Panc1 (cell line): Measurements from ENCODE around the gene RAD23A. TPM values are rescaled to one million over a fixed set of nuclear protein-coding genes. Genes with fewer than 3 reads are reported as not detected.

Source experiments
- ATAC-seq: fragments of 200-7000 bp; cut with Tn5 transposase; 2 replicates; pipeline ENCODE4 v1.9.1; 2020; ENCODE audit warnings: mild to moderate bottlenecking, moderate library complexity
- BruUV-seq: library from RNA; stranded (reverse); fragments of 400-500 nt; replicated peaks from 2 replicates; lab custom pipeline; 2021; lab: Mats Ljungman, UMichigan
- CTCF ChIA-PET: fragments of 300-600 bp; sonication (Branson Sonifier 250); formaldehyde crosslinking; loops from one replicate; lab custom pipeline; 2022; ENCODE audit warnings: antibody characterized with exemption; lab: Charles Lee
- POLR2A ChIA-PET: fragments of 300-600 bp; sonication (Branson Sonifier 250); formaldehyde crosslinking; loops from one replicate; lab custom pipeline; 2022; ENCODE audit warnings: antibody characterized with exemption; lab: Charles Lee
- DNase-seq: peaks from one replicate; pipeline ENCODE4 v3.0.0-alpha.2; 2010; ENCODE audit warnings: low read depth, low spot score
- H3K27ac ChIP-seq: 2 replicates; pipeline ENCODE4 v1.5.1; 2011; ENCODE audit warnings: mild to moderate bottlenecking, low read length, inconsistent platforms
- H3K27me3 ChIP-seq: fragments of 200-500 bp; sonication (Bioruptor generic); 2 replicates; pipeline ENCODE4 v1.6.0; 2014; ENCODE audit warnings: low read length, inconsistent platforms; ENCODE audit not compliant: control insufficient read depth, insufficient read depth
- H3K36me3 ChIP-seq: fragments of 200-500 bp; sonication (Bioruptor generic); 2 replicates; pipeline ENCODE4 v1.5.1; 2014; ENCODE audit warnings: inconsistent platforms, mild to moderate bottlenecking, low read length, moderate library complexity; ENCODE audit not compliant: control insufficient read depth, insufficient read depth
- H3K4me1 ChIP-seq: 2 replicates; pipeline ENCODE4 v1.5.1; 2011; ENCODE audit warnings: inconsistent platforms, mild to moderate bottlenecking, low read length, moderate library complexity; ENCODE audit not compliant: control insufficient read depth, insufficient read depth
- H3K4me3 ChIP-seq, 2 experiments: 2 replicates each; pipeline ENCODE4 v1.5.1; 2011 to 2012; ENCODE audit warnings: low read depth in 2 of 2, low read length in 2 of 2, mild to moderate bottlenecking in 2 of 2, inconsistent platforms in 1 of 2, moderate library complexity in 1 of 2
- H3K9me3 ChIP-seq: fragments of 200-500 bp; sonication (Bioruptor generic); 2 replicates; pipeline ENCODE4 v1.5.1; 2014; ENCODE audit warnings: low read depth, mild to moderate bottlenecking, inconsistent platforms, low read length, moderate library complexity; ENCODE audit not compliant: control insufficient read depth, insufficient read depth
- CTCF ChIP-seq: fragments of 450-650 bp; IDR thresholded peaks from 2 replicates; pipeline ENCODE4 v1.5.1; 2017; ENCODE audit warnings: mild to moderate bottlenecking
- POLR2AphosphoS5 ChIP-seq: IDR thresholded peaks from 2 replicates; pipeline ENCODE4 v1.6.1; 2012; ENCODE audit warnings: mild to moderate bottlenecking, low read depth, low read length, moderate library complexity
- REST ChIP-seq, 2 experiments: IDR thresholded peaks; 2 replicates each; pipeline ENCODE4 v1.6.1; 2011 to 2012; ENCODE audit warnings: low read depth in 2 of 2, control low read depth in 1 of 2, low read length in 1 of 2, mild to moderate bottlenecking in 1 of 2, moderate library complexity in 1 of 2; ENCODE audit not compliant: insufficient read depth in 1 of 2
- SIN3A ChIP-seq: IDR thresholded peaks from 2 replicates; pipeline ENCODE4 v1.6.1; 2012; ENCODE audit warnings: low read depth, mild to moderate bottlenecking, low read length, moderate library complexity, borderline replicate concordance; ENCODE audit not compliant: insufficient read depth
- TCF7L2 ChIP-seq: IDR thresholded peaks from 2 replicates; pipeline ENCODE4 v1.6.1; 2011; ENCODE audit warnings: mild to moderate bottlenecking, low read depth, low read length, inconsistent platforms
- in situ Hi-C: cut with HindIII; loops from 2 replicates; pipeline ENCODE4 v1.10.0; 2016; ENCODE audit warnings: low sequenced_read_pairs, low pct_unique_long_range_greater_than_20kb
- intact Hi-C: fragments of 100-400 bp; cut with micrococcal nuclease; formaldehyde crosslinking; loops from one replicate; pipeline ENCODE4 v1.10.0; 2022; ENCODE audit not compliant: unreplicated experiment
- total RNA-seq: library from RNA; stranded (reverse); gene quantifications from one replicate; pipeline ENCODE4 v1.2.1, GENCODE V29; 2021; ENCODE audit not compliant: unreplicated experiment

The RAD23A gene
- total RNA-seq, 1 experiment from 2014 or later: 111 TPM

- BruUV-seq: no TSS peak
- ChIA-PET POLR2A (no interaction called here), CTCF (no interaction called here)
- DNase-seq: no peak
- Histone ChIP-seq H3K27ac (no peak overlapping the region), H3K4me1 (no peaks in the 10 kb centered on the region), H3K9me3 (no peaks in the 10 kb centered on the region), H3K36me3 (no peaks in the 10 kb centered on the region), H3K4me3 (no peak overlapping the region), H3K27me3 (no peaks in the 10 kb centered on the region)
- in situ Hi-C loops: no loop called here
- TF ChIP-seq POLR2AphosphoS5 (no peak), CTCF (no peak), REST (IDR thresholded peaks at IDR 0.05; ENCODE audit: insufficient read depth in 1 of 2, low read depth in 2 of 2, low read length in 1 of 2) (no peak), SIN3A (no peak), TCF7L2 (no peak)
- no peak for ATAC-seq
- intact Hi-C loops: no loop called here
These were observed 33.1 kb upstream of the RAD23A start for GRCh38 chr19:12912571-12912970.

GRCh38 chr19:12913011-12913561, 32.6 kb upstream of the RAD23A start:
- BruUV-seq: no TSS peak
- CTCF ChIA-PET: no interaction called here
- intact Hi-C loops: no loop called here
- H3K9me3 ChIP-seq: no peaks in the 10 kb centered on the region
- DNase-seq: no peak
- ATAC-seq: no peak
- POLR2A ChIA-PET: no interaction called here
- TF ChIP-seq SIN3A (no peak), TCF7L2 (no peak)
- H3K27ac ChIP-seq: no peak overlapping the region
- in situ Hi-C loops: no loop called here
- no peaks in the 10 kb centered on the region for H3K4me1 ChIP-seq
- H3K36me3 ChIP-seq: no peaks in the 10 kb centered on the region
- H3K27me3 ChIP-seq: no peaks in the 10 kb centered on the region
- no peak overlapping the region for H3K4me3 ChIP-seq

GRCh38 chr19:12913851-12914690, 31.6 kb upstream of the RAD23A start:
- no peaks in the 10 kb centered on the region for H3K27me3 ChIP-seq
- TF ChIP-seq REST (IDR thresholded peaks at IDR 0.05; ENCODE audit: insufficient read depth in 1 of 2, low read depth in 2 of 2, low read length in 1 of 2): no peak
- TF ChIP-seq POLR2AphosphoS5: no peak
- TF ChIP-seq TCF7L2: no peak
- TF ChIP-seq SIN3A: no peak
- TF ChIP-seq CTCF: no peak
- BruUV-seq: no TSS peak
- H3K4me3 ChIP-seq: no peak overlapping the region
- ChIA-PET POLR2A (no interaction called here), CTCF (no interaction called here)
- in situ Hi-C loops (no loop called here), intact Hi-C loops (no loop called here)
- DNase-seq (no peak), ATAC-seq (no peak)
- no peaks in the 10 kb centered on the region for H3K4me1 ChIP-seq
- H3K9me3 ChIP-seq: no peaks in the 10 kb centered on the region
- no peaks in the 10 kb centered on the region for H3K36me3 ChIP-seq
- H3K27ac ChIP-seq: no peak overlapping the region
